ENCODE data around the gene ICA1.

ICA1 gene

GRCh38 chr7:8177109-8177933 is 84.6 kb downstream of the ICA1 start:
- TF ChIP-seq GATA2 (IDR thresholded peaks at IDR 0.05; ENCODE audit: low read depth, low read length) (no peak), GATA3 (IDR thresholded peaks at IDR 0.05; ENCODE audit: low read depth, low read length) (no peak)

- TF ChIP-seq GATA2 (IDR thresholded peaks at IDR 0.05; ENCODE audit: low read depth, low read length) (no peak), GATA3 (IDR thresholded peaks at IDR 0.05; ENCODE audit: low read depth, low read length) (no peak)
Measured at GRCh38 chr7:8176370-8177081, 85.4 kb downstream of the ICA1 start.

GRCh38 chr7:8175929-8176369 is 86.0 kb downstream of the ICA1 start:
- TF ChIP-seq GATA2 (IDR thresholded peaks at IDR 0.05; ENCODE audit: low read depth, low read length) (no peak), GATA3 (IDR thresholded peaks at IDR 0.05; ENCODE audit: low read depth, low read length) (no peak)

- no peak for TF ChIP-seq GATA2 (IDR thresholded peaks at IDR 0.05; ENCODE audit: low read depth, low read length)
- no peak for TF ChIP-seq GATA3 (IDR thresholded peaks at IDR 0.05; ENCODE audit: low read depth, low read length)
Measured at GRCh38 chr7:8172372-8173354, 89.3 kb downstream of the ICA1 start.

- TF ChIP-seq GATA3 (IDR thresholded peaks at IDR 0.05; ENCODE audit: low read depth, low read length) (no peak), GATA2 (IDR thresholded peaks at IDR 0.05; ENCODE audit: low read depth, low read length) (no peak)
Measured at GRCh38 chr7:8169171-8169570, 92.8 kb downstream of the ICA1 start.

- TF ChIP-seq GATA2 (IDR thresholded peaks at IDR 0.05; ENCODE audit: low read depth, low read length) (no peak), GATA3 (IDR thresholded peaks at IDR 0.05; ENCODE audit: low read depth, low read length) (no peak)
Measured at GRCh38 chr7:8168336-8168735, 93.6 kb downstream of the ICA1 start.

- no peak for TF ChIP-seq GATA3 (IDR thresholded peaks at IDR 0.05; ENCODE audit: low read depth, low read length)
- TF ChIP-seq GATA2 (IDR thresholded peaks at IDR 0.05; ENCODE audit: low read depth, low read length) = no peak
Measured at GRCh38 chr7:8165150-8165549, 96.8 kb downstream of the ICA1 start.

GRCh38 chr7:8162181-8162580 is 99.8 kb downstream of the ICA1 start:
- TF ChIP-seq GATA3 (IDR thresholded peaks at IDR 0.05; ENCODE audit: low read depth, low read length) (no peak), GATA2 (IDR thresholded peaks at IDR 0.05; ENCODE audit: low read depth, low read length) (no peak)

GRCh38 chr7:8161364-8161828 is 100.6 kb downstream of the ICA1 start:
- TF ChIP-seq GATA2 (IDR thresholded peaks at IDR 0.05; ENCODE audit: low read depth, low read length) = no peak
- no peak for TF ChIP-seq GATA3 (IDR thresholded peaks at IDR 0.05; ENCODE audit: low read depth, low read length)

- TF ChIP-seq GATA3 (IDR thresholded peaks at IDR 0.05; ENCODE audit: low read depth, low read length) = no peak
- TF ChIP-seq GATA2 (IDR thresholded peaks at IDR 0.05; ENCODE audit: low read depth, low read length) = no peak
Measured at GRCh38 chr7:8160779-8161345, 101.1 kb downstream of the ICA1 start.

- TF ChIP-seq GATA3 (IDR thresholded peaks at IDR 0.05; ENCODE audit: low read depth, low read length) = no peak
Measured at GRCh38 chr7:8160250-8160649, 101.7 kb downstream of the ICA1 start.

- TF ChIP-seq GATA2 (IDR thresholded peaks at IDR 0.05; ENCODE audit: low read depth, low read length) = no peak
- no peak for TF ChIP-seq GATA3 (IDR thresholded peaks at IDR 0.05; ENCODE audit: low read depth, low read length)
Measured at GRCh38 chr7:8159595-8159994, 102.4 kb downstream of the ICA1 start.

GRCh38 chr7:8157296-8157695 is 104.7 kb downstream of the ICA1 start:
- TF ChIP-seq GATA2 (IDR thresholded peaks at IDR 0.05; ENCODE audit: low read depth, low read length) (no peak), GATA3 (IDR thresholded peaks at IDR 0.05; ENCODE audit: low read depth, low read length) (no peak)
